Kidney epithelial cell (primary cell): ENCODE data around the gene MRGPRE. TPM values are rescaled to one million over a fixed set of nuclear protein-coding genes. Genes with fewer than 3 reads are reported as not detected.

Source experiments
- DNase-seq: peaks from one replicate; pipeline ENCODE4 v3.0.0-alpha.2; 2010; ENCODE audit warnings: low read depth
- H3K27me3 ChIP-seq: 2 replicates; pipeline ENCODE4 v1.6.0; 2011; ENCODE audit warnings: low read length; ENCODE audit not compliant: control insufficient read depth, insufficient read depth
- H3K36me3 ChIP-seq: 2 replicates; pipeline ENCODE4 v1.5.1; 2011; ENCODE audit warnings: low read length; ENCODE audit not compliant: control insufficient read depth, insufficient read depth
- H3K4me3 ChIP-seq: 2 replicates; pipeline ENCODE4 v1.5.1; 2011; ENCODE audit warnings: low read depth, mild to moderate bottlenecking, control low read depth, low read length
- total RNA-seq: library from RNA; depleted of rRNA; stranded (reverse); fragments of >200 nt; gene quantifications from 2 replicates; pipeline ENCODE4 v1.2.3, GENCODE V29; 2015
- TF ChIP-seq, protein P1 (sequence below): IDR thresholded peaks from 2 replicates; pipeline ENCODE4 v1.5.1; 2011; ENCODE audit warnings: mild to moderate bottlenecking, moderate library complexity, low read length, control low read depth, inconsistent platforms; ENCODE audit not compliant: insufficient read depth, poor library complexity, severe bottlenecking

The MRGPRE gene
- total RNA-seq, 1 donor from 2014 or later: 0.63 TPM

DNA sequence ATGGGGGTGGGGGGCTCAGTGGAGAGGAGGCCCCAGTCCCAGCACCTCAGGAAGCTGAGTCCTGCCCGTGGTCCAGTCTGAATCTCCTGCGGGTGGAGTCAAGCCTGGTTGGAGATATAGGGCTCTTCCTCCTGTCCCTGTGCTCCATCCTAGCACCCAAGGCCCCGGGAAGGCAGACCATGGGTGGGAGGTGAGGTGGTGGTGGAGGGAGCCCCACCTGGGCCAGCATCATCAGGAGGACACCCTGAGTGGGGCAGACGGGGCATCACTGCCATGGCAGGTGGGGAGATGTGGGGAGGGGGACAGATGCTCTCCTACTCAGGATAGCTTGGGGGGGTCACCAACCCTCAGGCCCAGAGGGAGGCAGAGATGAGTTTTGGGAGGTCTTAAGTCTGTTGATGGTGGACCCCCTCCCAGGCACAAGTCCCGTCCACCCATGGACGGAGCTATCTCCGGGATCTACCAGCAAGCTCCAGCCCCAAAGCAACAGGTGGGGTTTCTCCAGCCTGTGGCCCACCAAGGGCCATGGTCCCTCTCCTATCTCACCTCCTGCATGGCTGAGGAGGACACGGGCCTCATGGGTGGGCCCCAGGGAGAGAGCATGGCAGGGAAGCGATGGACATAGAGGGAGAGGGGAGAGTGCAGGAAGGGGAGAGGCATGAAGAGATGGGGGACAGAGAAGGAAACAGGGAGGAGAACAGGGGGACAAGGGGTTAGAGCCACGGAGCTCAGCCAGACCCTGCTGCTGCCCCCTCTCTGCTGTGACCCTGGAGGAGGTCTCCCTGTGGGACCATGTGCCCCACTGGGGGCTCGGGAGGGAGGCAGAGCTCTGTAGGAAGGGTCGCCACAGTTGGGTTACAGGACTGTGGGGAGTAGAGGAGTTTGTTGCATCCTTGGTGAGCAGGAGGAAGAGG, 1.3 kb downstream of the MRGPRE start:
- no peak for DNase-seq
- TF ChIP-seq, protein P1, sequence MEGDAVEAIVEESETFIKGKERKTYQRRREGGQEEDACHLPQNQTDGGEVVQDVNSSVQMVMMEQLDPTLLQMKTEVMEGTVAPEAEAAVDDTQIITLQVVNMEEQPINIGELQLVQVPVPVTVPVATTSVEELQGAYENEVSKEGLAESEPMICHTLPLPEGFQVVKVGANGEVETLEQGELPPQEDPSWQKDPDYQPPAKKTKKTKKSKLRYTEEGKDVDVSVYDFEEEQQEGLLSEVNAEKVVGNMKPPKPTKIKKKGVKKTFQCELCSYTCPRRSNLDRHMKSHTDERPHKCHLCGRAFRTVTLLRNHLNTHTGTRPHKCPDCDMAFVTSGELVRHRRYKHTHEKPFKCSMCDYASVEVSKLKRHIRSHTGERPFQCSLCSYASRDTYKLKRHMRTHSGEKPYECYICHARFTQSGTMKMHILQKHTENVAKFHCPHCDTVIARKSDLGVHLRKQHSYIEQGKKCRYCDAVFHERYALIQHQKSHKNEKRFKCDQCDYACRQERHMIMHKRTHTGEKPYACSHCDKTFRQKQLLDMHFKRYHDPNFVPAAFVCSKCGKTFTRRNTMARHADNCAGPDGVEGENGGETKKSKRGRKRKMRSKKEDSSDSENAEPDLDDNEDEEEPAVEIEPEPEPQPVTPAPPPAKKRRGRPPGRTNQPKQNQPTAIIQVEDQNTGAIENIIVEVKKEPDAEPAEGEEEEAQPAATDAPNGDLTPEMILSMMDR: no peak
- Histone ChIP-seq H3K4me3 (no peak overlapping the region), H3K36me3 (no peaks in the 10 kb centered on the region), H3K27me3 (peaks cover 26% of the 10 kb centered on the region)

DNA sequence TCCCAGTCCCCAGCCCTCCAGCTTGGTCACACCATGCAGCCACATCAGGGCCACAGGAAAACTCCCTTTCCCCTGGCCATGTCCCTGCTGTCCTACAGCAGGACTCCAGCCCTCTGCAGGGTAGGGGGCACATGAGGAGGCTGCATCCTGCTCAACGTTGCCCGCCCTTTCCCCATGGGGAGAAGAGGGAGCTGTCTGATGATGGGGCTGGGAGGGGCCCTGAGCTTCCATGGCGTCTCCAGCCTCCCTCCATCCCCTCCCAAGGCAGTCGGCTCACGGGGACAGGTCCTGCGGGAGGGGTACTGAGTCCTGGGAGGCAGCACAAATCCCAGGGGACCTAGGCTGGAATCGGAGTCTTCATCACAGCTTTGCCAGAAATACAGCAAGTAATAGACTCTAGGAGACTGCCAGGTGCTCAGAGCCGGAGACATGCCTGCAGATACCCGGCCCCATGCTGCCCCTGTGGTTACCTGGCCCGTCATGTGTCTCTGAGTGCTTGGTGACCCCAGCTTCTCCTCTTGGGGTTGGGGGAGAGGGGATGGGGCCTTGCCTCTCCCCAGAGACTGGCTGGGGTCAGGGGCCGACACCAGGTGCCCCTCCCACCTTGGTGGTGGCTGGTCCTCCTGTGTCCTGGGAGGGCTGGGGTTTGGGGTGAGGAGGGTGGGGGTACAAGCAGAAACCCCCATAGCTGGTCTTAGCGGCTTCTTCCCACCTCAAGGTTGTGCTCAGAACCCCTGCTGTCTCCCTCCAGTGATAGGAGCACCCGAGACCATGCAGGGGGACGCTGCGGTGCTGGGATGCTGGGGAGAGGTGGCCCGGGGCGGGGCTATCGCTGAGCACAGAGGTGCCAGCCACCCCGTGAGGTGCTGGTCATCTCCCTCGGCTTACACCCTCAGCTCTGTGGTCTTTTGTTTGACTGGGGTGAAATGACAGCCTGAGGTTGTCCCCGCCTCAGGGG, 2.3 kb downstream of the MRGPRE start:
- Histone ChIP-seq H3K36me3 (no peaks in the 10 kb centered on the region), H3K27me3 (peaks cover 27% of the 10 kb centered on the region), H3K4me3 (no peak overlapping the region)
- no peak for DNase-seq
- TF ChIP-seq, protein P1: no peak

DNA sequence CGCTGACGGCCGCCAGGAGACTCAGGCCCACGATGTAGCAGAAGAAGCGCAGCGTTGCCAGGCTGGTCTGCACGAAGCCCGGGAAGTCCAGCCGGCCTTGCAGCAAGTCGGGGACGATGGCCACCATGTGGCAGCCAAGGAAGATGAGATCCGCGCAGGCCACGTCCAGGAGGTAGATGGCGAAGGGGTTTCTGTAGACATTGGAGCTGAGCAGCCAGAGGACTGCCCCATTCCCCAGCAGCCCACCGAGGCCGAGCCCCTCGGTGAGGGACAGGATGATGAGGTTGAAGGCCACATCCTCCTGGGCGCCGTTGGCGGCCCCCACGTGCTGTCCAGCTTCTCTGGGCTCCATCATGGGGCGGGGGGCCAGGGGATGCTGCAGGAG, 3.8 kb downstream of the MRGPRE start:
- peaks cover 38% of the 10 kb centered on the region for H3K27me3 ChIP-seq
- H3K36me3 ChIP-seq: no peaks in the 10 kb centered on the region
- TF ChIP-seq, protein P1: no peak
- no peak for DNase-seq
- no peak overlapping the region for H3K4me3 ChIP-seq

DNA sequence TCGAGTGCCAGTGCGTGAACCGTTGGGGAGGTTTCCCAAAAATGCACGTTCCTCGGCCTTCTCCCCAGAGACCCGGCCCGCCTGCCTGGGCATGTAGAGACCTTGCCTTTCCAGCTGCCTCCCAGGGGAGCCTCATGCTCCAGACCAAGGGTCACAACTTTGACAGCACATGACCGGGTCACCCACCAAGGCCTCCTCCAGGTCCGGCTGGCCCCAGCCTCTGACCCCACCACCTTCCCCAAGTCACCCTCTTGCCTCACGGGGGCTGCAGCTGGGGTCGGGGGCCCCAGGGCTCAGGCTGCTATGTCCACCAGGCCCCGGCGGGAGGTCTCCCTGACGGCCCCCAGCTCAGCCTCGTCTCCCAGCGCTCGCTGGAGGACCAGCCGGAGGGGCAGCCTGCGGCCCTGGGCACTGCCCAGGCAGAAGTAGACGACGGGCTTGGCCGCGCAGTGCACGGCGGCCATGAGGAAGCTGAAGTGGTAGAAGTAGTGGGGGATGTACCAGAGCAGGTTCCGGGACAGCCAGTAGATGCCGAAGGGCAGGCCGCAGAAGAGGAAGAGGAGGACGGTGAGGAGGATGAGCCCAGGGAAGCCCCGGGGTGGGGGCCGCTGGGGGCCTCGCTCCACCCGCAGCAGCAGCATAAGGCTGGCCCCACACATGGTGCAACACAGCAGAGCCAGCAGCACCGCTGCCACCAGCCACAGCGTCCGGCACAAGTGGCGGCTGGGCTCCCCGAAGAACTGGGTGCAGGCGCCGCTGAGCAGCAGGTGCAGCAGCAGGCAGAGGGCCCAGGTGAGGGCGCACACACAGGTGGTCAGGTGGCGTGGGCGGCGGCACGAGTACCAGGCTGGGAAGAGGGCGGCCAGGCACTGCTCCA, 4.4 kb downstream of the MRGPRE start:
- peaks cover 40% of the 10 kb centered on the region for H3K27me3 ChIP-seq
- TF ChIP-seq, protein P1: no peak
- no peak overlapping the region for H3K4me3 ChIP-seq
- no peaks in the 10 kb centered on the region for H3K36me3 ChIP-seq
- no peak for DNase-seq

DNA sequence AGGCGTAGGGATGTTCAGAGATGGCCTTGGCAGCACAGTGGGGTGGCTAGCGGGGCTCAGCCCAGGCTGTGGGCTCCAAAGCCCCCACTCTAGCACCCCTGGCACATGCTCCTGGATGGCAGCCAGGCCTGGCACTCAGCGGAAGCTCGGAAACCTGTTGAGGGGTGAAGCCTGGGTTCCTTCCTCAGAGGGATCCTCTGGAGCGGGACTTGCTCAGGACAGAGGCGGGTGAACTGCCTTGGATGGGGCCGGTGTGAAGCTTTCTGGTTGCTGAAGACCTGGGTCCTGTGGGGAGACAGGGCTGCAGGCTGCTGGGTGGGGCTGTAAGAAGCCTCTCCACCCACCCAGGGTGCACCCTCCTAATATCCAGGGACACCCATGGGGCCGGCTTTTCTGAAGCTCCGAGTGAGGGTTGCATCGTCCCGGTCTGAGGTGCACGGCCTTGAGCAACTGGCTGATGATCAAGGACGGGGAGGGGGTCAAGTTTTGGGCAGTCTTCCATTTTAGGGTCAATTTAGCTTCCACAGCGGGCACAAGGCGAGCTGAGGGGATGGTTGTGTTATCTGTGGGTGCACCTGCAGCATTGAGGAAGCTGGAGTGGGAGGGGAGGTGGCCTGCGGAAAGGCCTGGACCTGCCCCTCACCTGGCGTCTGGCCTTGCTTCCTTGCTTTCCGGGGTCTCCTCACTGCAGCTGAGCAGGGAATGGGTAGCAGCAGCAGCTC, 5.2 kb downstream of the MRGPRE start:
- no peak overlapping the region for H3K4me3 ChIP-seq
- H3K27me3 ChIP-seq: peaks cover 38% of the 10 kb centered on the region
- TF ChIP-seq, protein P1: no peak
- no peak for DNase-seq
- no peaks in the 10 kb centered on the region for H3K36me3 ChIP-seq
